Measurements from ENCODE around the gene FAM168A.

DNA sequence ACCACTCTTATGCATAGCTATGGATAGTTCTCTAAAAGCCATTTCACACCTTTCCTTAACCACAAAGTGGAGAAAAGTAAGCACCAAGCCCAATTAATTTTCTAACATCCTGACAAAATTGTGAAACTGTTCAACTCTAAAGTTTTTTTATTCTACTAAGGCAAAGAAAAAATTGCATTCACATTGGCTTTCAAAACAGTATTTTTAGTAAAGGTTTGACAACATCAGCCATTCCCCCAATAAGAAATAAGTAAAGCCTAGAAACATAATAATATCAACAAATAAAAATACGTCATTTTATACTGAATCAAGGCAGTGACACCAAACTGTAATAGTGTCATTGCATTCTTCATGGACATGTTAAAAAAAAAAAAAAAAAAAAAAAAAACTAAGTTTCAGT is 11.1 kb downstream of the FAM168A start:
- TF ChIP-seq, protein P1, sequence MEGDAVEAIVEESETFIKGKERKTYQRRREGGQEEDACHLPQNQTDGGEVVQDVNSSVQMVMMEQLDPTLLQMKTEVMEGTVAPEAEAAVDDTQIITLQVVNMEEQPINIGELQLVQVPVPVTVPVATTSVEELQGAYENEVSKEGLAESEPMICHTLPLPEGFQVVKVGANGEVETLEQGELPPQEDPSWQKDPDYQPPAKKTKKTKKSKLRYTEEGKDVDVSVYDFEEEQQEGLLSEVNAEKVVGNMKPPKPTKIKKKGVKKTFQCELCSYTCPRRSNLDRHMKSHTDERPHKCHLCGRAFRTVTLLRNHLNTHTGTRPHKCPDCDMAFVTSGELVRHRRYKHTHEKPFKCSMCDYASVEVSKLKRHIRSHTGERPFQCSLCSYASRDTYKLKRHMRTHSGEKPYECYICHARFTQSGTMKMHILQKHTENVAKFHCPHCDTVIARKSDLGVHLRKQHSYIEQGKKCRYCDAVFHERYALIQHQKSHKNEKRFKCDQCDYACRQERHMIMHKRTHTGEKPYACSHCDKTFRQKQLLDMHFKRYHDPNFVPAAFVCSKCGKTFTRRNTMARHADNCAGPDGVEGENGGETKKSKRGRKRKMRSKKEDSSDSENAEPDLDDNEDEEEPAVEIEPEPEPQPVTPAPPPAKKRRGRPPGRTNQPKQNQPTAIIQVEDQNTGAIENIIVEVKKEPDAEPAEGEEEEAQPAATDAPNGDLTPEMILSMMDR (IDR thresholded peaks at IDR 0.05): no peak
- no peak for TF ChIP-seq POLR2A (IDR thresholded peaks at IDR 0.05)

All from Peyer's patch (tissue), 4 donors.